OCI-LY7 (cell line): Measurements from ENCODE around the gene STK4. TPM values are rescaled to one million over a fixed set of nuclear protein-coding genes. Genes with fewer than 3 reads are reported as not detected.
A peak's percentile ranks its signal among the peaks of the same experiment; 100 is the strongest.

ENCODE experiments used
- BruUV-seq: library from RNA; stranded (reverse); fragments of 400-500 nt; replicated peaks from 2 replicates; lab custom pipeline; 2021; lab: Mats Ljungman, UMichigan
- CTCF ChIA-PET: fragments of 300-600 bp; sonication (Branson Sonifier 250); formaldehyde crosslinking; loops from one replicate; lab custom pipeline; 2022; ENCODE audit warnings: antibody characterized with exemption; ENCODE audit not compliant: unreplicated experiment; lab: Charles Lee
- POLR2A ChIA-PET: fragments of 300-600 bp; sonication (Branson Sonifier 250); formaldehyde crosslinking; loops from one replicate; lab custom pipeline; 2022; ENCODE audit warnings: antibody characterized with exemption; lab: Charles Lee
- DNase-seq: peaks from one replicate; pipeline ENCODE4 v3.0.0-alpha.2; 2015; ENCODE audit warnings: low spot score
- H2AFZ ChIP-seq: fragments of 200-600 bp; sonication (generic), shearing (Covaris generic); 2 replicates; pipeline ENCODE4 v1.6.1; 2014; ENCODE audit warnings: mild to moderate bottlenecking, antibody characterized with exemption, low read length, moderate library complexity
- H3K27ac ChIP-seq: fragments of 200-600 bp; sonication (generic); 2 replicates; pipeline ENCODE4 v1.5.1; 2014; ENCODE audit warnings: mixed run types, low read depth, mild to moderate bottlenecking, moderate library complexity, low read length, inconsistent platforms; ENCODE audit not compliant: poor library complexity, severe bottlenecking
- H3K36me3 ChIP-seq: fragments of 200-600 bp; sonication (generic); 2 replicates; pipeline ENCODE4 v1.6.1; 2014; ENCODE audit warnings: mild to moderate bottlenecking, antibody characterized with exemption, low read length, moderate library complexity, mixed read lengths; ENCODE audit not compliant: insufficient read depth
- H3K4me1 ChIP-seq: fragments of 200-600 bp; sonication (generic); 2 replicates; pipeline ENCODE4 v1.5.1; 2014; ENCODE audit warnings: mild to moderate bottlenecking, low read length; ENCODE audit not compliant: insufficient read depth, poor library complexity, severe bottlenecking
- H3K4me2 ChIP-seq: fragments of 200-600 bp; sonication (generic); 2 replicates; pipeline ENCODE4 v1.6.1; 2014; ENCODE audit warnings: mild to moderate bottlenecking, low read length
- H3K4me3 ChIP-seq: fragments of 200-600 bp; sonication (generic); 2 replicates; pipeline ENCODE4 v1.5.1; 2014; ENCODE audit warnings: mild to moderate bottlenecking, low read depth, low read length; ENCODE audit not compliant: poor library complexity, severe bottlenecking
- H3K79me2 ChIP-seq: fragments of 200-600 bp; sonication (generic); 2 replicates; pipeline ENCODE4 v1.6.1; 2016; ENCODE audit warnings: low read depth, mild to moderate bottlenecking, low read length, moderate library complexity, mixed read lengths; ENCODE audit not compliant: insufficient read depth
- H3K9me2 ChIP-seq: fragments of 200-600 bp; sonication (generic); 2 replicates; pipeline ENCODE4 v1.6.1; 2016; ENCODE audit warnings: mild to moderate bottlenecking, low read length, mixed read lengths; ENCODE audit not compliant: insufficient read depth
- H3K9me3 ChIP-seq: fragments of 200-600 bp; sonication (generic); 2 replicates; pipeline ENCODE4 v1.6.1; 2014; ENCODE audit warnings: mild to moderate bottlenecking, mixed run types, low read length, mixed read lengths
- H4K20me1 ChIP-seq: fragments of 200-600 bp; sonication (generic); 2 replicates; pipeline ENCODE4 v1.6.1; 2014; ENCODE audit warnings: mild to moderate bottlenecking, antibody characterized with exemption, low read length, moderate library complexity, mixed read lengths; ENCODE audit not compliant: insufficient read depth
- EZH2phosphoT487 ChIP-seq: fragments of 200-600 bp; sonication (generic); IDR thresholded peaks from 2 replicates; pipeline ENCODE4 v1.6.1; 2018; ENCODE audit warnings: low read depth, borderline replicate concordance, mild to moderate bottlenecking, mixed run types, antibody characterized with exemption, low read length, moderate library complexity, mixed read lengths
- intact Hi-C: fragments of 100-400 bp; cut with micrococcal nuclease; formaldehyde crosslinking; loops from one replicate; pipeline ENCODE4 v1.10.0; 2022; ENCODE audit not compliant: unreplicated experiment
- total RNA-seq, 2 experiments: library from RNA; depleted of rRNA in 1 of 2; stranded (reverse); fragments of >200 nt in 1 of 2; shearing (Covaris generic) in 1 of 2; gene quantifications; 2 replicates each; pipeline ENCODE4 v1.2.3, GENCODE V29; 2014 to 2022
- TF ChIP-seq, protein P1 (sequence below): fragments of 200-600 bp; sonication (generic); conservative IDR thresholded peaks from 2 replicates; pipeline ENCODE4 v1.5.1; 2014; ENCODE audit warnings: mild to moderate bottlenecking, antibody characterized with exemption, low read length, moderate library complexity, mixed read lengths

STK4 gene
- total RNA-seq, 2 experiments from 2014 or later = 67.9 to 140 TPM

DNA sequence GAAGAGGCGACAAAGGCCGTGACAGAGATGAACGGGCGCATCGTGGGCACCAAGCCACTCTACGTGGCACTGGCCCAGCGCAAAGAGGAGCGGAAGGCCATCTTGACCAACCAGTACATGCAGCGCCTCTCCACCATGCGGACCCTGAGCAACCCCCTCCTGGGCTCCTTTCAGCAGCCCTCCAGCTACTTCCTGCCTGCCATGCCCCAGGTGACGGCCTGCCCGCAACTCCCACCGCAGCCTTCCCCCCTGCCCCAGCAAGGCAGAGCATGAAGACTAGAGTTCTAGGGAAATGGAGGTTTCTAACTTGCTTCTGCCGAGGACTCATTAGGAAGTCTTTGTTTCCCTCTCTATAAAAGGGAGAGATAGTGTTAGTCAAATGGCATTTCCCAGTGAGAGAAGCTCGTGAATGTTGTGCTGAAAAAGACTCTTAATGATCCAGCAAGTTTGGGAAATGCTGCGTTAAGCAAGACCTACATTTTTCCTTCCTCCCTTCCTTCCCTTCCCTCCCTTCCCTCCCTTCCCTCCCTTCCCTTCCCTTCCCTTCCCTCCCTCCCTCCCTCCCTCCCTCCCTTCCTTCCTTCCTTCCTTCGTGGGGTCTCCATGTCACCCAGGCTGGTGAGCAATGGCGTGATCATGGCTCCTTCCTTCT lies 35.7 kb upstream of the STK4 start:
- Histone ChIP-seq H3K4me3 (no peak overlapping the region), H3K9me2 (no peaks in the 10 kb centered on the region), H2AFZ (no peak overlapping the region), H4K20me1 (no peaks in the 10 kb centered on the region), H3K27ac (no peak overlapping the region), H3K79me2 (no peaks in the 10 kb centered on the region), H3K4me2 (no peak overlapping the region), H3K36me3 (peaks cover 47% of the 10 kb centered on the region), H3K4me1 (no peaks in the 10 kb centered on the region), H3K9me3 (no peaks in the 10 kb centered on the region)
- ChIA-PET POLR2A (no interaction called here), CTCF (no interaction called here)
- no peak for DNase-seq
- intact Hi-C loops = no loop called here
- TF ChIP-seq, protein P1, sequence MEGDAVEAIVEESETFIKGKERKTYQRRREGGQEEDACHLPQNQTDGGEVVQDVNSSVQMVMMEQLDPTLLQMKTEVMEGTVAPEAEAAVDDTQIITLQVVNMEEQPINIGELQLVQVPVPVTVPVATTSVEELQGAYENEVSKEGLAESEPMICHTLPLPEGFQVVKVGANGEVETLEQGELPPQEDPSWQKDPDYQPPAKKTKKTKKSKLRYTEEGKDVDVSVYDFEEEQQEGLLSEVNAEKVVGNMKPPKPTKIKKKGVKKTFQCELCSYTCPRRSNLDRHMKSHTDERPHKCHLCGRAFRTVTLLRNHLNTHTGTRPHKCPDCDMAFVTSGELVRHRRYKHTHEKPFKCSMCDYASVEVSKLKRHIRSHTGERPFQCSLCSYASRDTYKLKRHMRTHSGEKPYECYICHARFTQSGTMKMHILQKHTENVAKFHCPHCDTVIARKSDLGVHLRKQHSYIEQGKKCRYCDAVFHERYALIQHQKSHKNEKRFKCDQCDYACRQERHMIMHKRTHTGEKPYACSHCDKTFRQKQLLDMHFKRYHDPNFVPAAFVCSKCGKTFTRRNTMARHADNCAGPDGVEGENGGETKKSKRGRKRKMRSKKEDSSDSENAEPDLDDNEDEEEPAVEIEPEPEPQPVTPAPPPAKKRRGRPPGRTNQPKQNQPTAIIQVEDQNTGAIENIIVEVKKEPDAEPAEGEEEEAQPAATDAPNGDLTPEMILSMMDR = no peak
- TF ChIP-seq EZH2phosphoT487 = no peak
- BruUV-seq = no TSS peak

GRCh38 chr20:44931911-44932310 lies 34.4 kb upstream of the STK4 start:
- no peak overlapping the region for H3K27ac ChIP-seq
- TF ChIP-seq EZH2phosphoT487 = no peak
- TF ChIP-seq, protein P1 = no peak
- DNase-seq = no peak
- H3K4me1 ChIP-seq = no peaks in the 10 kb centered on the region
- H3K36me3 ChIP-seq = peaks cover 59% of the 10 kb centered on the region
- no peak overlapping the region for H3K4me3 ChIP-seq
- no peaks in the 10 kb centered on the region for H3K79me2 ChIP-seq
- no peaks in the 10 kb centered on the region for H4K20me1 ChIP-seq
- BruUV-seq = TSS peak; percentile 77
- intact Hi-C loops = no loop called here
- ChIA-PET POLR2A (interaction anchor here (1.0 to 1.3 kb wide), 2 partner anchors 15 to 28 kb away, joined by 3 read pairs; no protein-coding TSS in a partner anchor), CTCF (no interaction called here)
- H2AFZ ChIP-seq = no peak overlapping the region
- no peaks in the 10 kb centered on the region for H3K9me2 ChIP-seq
- no peaks in the 10 kb centered on the region for H3K9me3 ChIP-seq
- no peak overlapping the region for H3K4me2 ChIP-seq

- Histone ChIP-seq H3K36me3 (peaks cover 69% of the 10 kb centered on the region), H4K20me1 (no peaks in the 10 kb centered on the region), H3K27ac (no peak overlapping the region), H3K4me2 (no peak overlapping the region), H3K4me3 (no peak overlapping the region), H3K79me2 (no peaks in the 10 kb centered on the region), H3K9me3 (no peaks in the 10 kb centered on the region), H3K9me2 (no peaks in the 10 kb centered on the region), H3K4me1 (no peaks in the 10 kb centered on the region), H2AFZ (no peak overlapping the region)
- intact Hi-C loops = no loop called here
- BruUV-seq = no TSS peak
- ChIA-PET CTCF (no interaction called here), POLR2A (interaction anchor here (1.3 kb wide), 1 partner anchor 29 kb away, joined by 3 read pairs; no protein-coding TSS in a partner anchor)
- TF ChIP-seq, protein P1 = no peak
- no peak for TF ChIP-seq EZH2phosphoT487
- no peak for DNase-seq
Measured at GRCh38 chr20:44932916-44933315, 33.4 kb upstream of the STK4 start.
